ENCODE measurements around the gene KLRC2.
A peak's percentile ranks its signal among the peaks of the same experiment; 100 is the strongest.
"Not testable (repeated sequence)": the region's sequence is repeated elsewhere in the genome, so short reads cannot be mapped to it uniquely, and the experiment has no call there.

The KLRC2 gene

GRCh38 chr12:10404798-10405197, 31.0 kb downstream of the KLRC2 start:
- DNase-seq, result no peak

GRCh38 chr12:10400829-10401228, 35.0 kb downstream of the KLRC2 start:
- no peak for DNase-seq

- no peak for DNase-seq
These were observed 37.6 kb downstream of the KLRC2 start for GRCh38 chr12:10398168-10398567.

GRCh38 chr12:10397296-10397695, 38.5 kb downstream of the KLRC2 start:
- DNase-seq, result no peak

GRCh38 chr12:10396176-10396575, 39.6 kb downstream of the KLRC2 start:
- not testable (repeated sequence) for DNase-seq

- DNase-seq, result peak; percentile 46
These were observed 40.3 kb downstream of the KLRC2 start for GRCh38 chr12:10395390-10395998.

GRCh38 chr12:10394531-10395152, 41.2 kb downstream of the KLRC2 start:
- DNase-seq, result not testable (repeated sequence)

GRCh38 chr12:10393291-10393690, 42.5 kb downstream of the KLRC2 start:
- DNase-seq, result no peak

GRCh38 chr12:10392394-10392930, 43.3 kb downstream of the KLRC2 start:
- peak; percentile 55 for DNase-seq

GRCh38 chr12:10390991-10391390, 44.8 kb downstream of the KLRC2 start:
- DNase-seq, result not testable (repeated sequence)

GRCh38 chr12:10389904-10390303, 45.9 kb downstream of the KLRC2 start, which contains the start of gene KLRK1:
Gene KLRK1 (minus strand): TSS chr12:10390041. CDS start chr12:10388810, 1,231 bp downstream.
- DNase-seq, result no peak

- no peak for DNase-seq
These were observed 47.0 kb downstream of the KLRC2 start for GRCh38 chr12:10388624-10389413.

GRCh38 chr12:10387498-10387897, 48.3 kb downstream of the KLRC2 start:
- not testable (repeated sequence) for DNase-seq

- DNase-seq, result no peak
These were observed 49.0 kb downstream of the KLRC2 start for GRCh38 chr12:10386857-10387256.

GRCh38 chr12:10385166-10385613, 50.6 kb downstream of the KLRC2 start:
- no peak for DNase-seq

- no peak for DNase-seq
These were observed 51.6 kb downstream of the KLRC2 start for GRCh38 chr12:10384191-10384590.

GRCh38 chr12:10381928-10382628, 53.7 kb downstream of the KLRC2 start:
- no peak for DNase-seq

All from NCI-H2081 treated with DMSO at 0.1 percent for 48 hours (cell line).